AG10803 (cell line): ENCODE measurements around the gene SPARCL1.

Experiments used
- DNase-seq: peaks from one replicate; pipeline ENCODE4 v3.0.0; 2010; ENCODE audit warnings: low read depth
- H3K4me3 ChIP-seq: 2 replicates; pipeline ENCODE4 v1.5.1; 2011; ENCODE audit warnings: mild to moderate bottlenecking, low read length, control low read depth
- CTCF ChIP-seq: conservative IDR thresholded peaks from 2 replicates; pipeline ENCODE4 v1.5.1; 2011; ENCODE audit warnings: mild to moderate bottlenecking, low read length, control low read depth, inconsistent platforms

SPARCL1 gene

GRCh38 chr4:87517621-87518020, 11.6 kb downstream of the SPARCL1 start:
- no peak for TF ChIP-seq CTCF
- no peak for DNase-seq
- no peak overlapping the region for H3K4me3 ChIP-seq

- no peak for DNase-seq
- TF ChIP-seq CTCF: no peak
- H3K4me3 ChIP-seq: no peak overlapping the region
Observed at GRCh38 chr4:87516683-87517082, 12.5 kb downstream of the SPARCL1 start.

- no peak for TF ChIP-seq CTCF
- peak; percentile 22 for DNase-seq
- H3K4me3 ChIP-seq: no peak overlapping the region
Observed at GRCh38 chr4:87512400-87512799, 16.8 kb downstream of the SPARCL1 start.

GRCh38 chr4:87511500-87511899, 17.7 kb downstream of the SPARCL1 start:
- DNase-seq: no peak
- TF ChIP-seq CTCF: no peak
- H3K4me3 ChIP-seq: no peak overlapping the region

GRCh38 chr4:87510747-87511146, 18.4 kb downstream of the SPARCL1 start:
- TF ChIP-seq CTCF: no peak
- no peak for DNase-seq
- no peak overlapping the region for H3K4me3 ChIP-seq

GRCh38 chr4:87506974-87507701, 22.0 kb downstream of the SPARCL1 start:
- peak; percentile 93 for DNase-seq
- no peak overlapping the region for H3K4me3 ChIP-seq
- TF ChIP-seq CTCF: no peak

- no peak for TF ChIP-seq CTCF
- H3K4me3 ChIP-seq: no peak overlapping the region
- no peak for DNase-seq
Observed at GRCh38 chr4:87505862-87506261, 23.3 kb downstream of the SPARCL1 start.
